Smooth muscle cell of the brain vasculature (primary cell): ENCODE results near the gene GPR65.

Experiments used
- DNase-seq: peaks from one replicate; pipeline ENCODE4 v3.0.0-alpha.2; 2012; ENCODE audit warnings: low read depth, low spot score

GPR65 gene, protein sequence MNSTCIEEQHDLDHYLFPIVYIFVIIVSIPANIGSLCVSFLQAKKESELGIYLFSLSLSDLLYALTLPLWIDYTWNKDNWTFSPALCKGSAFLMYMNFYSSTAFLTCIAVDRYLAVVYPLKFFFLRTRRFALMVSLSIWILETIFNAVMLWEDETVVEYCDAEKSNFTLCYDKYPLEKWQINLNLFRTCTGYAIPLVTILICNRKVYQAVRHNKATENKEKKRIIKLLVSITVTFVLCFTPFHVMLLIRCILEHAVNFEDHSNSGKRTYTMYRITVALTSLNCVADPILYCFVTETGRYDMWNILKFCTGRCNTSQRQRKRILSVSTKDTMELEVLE

DNA sequence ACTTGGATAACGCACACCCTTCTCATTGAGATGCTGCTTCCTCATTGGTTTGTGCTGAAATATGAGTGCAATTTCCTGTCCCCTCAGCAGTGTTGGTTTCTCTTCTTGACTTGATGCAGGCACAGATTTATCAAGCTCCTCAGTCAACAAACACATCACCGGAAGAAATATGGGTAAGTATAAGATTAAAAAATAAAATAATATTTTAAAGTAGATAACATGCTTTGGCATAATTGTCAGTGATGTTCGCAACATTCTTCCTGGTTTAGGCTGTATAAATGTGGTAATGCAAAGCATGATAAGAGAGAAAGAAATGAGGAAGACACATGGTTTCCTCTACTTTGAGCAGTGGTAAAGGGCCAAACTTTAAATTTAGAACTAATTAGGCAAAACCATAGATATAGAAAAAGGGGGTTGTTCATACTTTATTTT, at the start of gene GPR65:
TSS of gene GPR65 (plus strand) at position 86 of the 432 bp plus-strand sequence. CDS start 5,713 bp downstream, outside the sequence.
- DNase-seq, result no peak

DNA sequence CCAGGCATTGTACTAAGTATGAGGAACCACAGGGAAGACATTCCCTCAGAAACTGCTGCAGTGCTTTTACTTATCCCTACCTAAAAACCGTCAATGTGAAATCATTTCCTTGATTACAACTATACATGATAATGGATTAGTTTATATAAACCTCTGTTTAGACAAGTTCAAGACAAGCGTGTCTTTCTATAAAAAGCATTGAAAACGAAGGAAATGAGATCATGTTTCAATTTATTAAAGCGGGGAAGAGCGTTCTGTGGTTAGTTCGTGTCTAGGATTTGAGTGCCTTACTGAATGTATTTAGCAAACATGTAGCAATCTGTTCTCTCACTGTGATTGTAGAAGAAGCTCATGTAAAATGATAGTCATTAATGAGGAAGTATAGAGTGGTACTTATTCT, 49.4 kb upstream of the GPR65 start:
- DNase-seq, result no peak

DNA sequence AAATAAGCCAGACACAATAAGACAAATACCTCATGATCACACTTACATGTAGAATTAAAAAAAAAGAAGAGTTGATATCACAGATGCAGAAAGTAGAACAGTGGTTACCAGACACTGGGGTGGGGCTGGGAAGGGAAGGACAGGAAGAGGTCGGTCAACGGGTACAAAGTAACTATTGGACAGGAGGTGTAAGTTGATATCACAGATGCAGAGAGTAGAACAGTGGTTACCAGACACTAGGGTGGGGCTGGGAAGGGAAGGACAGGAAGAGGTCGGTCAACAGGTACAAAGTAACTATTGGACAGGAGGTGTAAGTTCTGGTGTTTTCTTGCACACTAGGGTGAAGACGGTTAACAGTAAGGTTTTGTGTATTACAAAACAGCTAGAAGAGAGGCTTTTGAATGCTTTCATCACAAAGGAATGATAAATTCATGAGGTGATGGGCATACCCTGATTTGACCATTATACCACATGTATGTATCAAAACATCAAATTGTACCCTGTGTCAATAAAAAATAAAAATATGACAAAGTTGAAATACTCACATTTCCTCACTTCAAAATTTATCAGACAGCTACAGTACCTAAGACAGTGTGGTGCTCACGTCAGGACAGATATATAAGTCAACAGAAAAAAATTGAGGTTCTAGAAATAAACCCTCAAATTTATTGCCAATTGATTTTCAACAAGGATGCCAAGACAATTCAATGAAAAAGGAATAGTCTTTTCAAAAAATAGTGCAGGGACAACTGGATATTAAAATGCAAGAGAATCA, 44.7 kb upstream of the GPR65 start:
- DNase-seq, result no peak

DNA sequence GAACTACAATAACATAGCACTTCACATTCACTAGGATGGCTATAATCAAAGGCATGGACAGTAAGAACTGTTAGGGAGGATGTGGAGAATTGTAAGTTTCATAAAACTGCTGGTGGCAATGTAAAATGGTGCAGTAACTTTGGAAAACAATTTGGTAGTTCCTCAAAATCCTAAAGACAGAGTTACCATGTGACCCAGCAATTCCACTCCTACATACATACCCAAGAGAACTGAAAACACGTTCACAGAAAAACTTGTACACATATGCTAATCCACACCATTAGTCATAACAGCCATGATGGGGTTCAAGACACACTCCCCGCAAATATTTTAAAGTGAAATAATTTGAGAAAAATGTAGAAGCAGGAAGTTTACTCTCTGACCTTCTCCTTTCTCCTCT, 43.7 kb upstream of the GPR65 start:
- no peak for DNase-seq

DNA sequence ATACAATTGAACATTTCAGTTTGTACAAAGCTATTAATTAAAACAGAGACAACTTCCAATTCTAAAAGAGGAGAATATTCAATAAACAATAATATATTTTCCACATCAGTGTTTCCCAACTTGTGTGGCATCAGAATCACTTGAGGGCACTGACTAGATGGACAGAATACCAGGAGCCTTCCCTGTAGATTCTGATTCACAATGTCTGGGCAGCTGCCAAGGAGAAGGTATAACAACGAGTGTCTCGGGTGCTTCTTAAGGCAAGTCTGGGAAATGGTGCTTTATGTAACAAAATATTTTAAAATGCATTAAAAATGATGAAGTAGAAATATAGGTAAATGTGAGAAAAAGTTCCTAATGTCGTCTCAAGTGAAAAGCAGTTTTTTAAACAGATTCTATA, 38.1 kb upstream of the GPR65 start:
- no peak for DNase-seq

DNA sequence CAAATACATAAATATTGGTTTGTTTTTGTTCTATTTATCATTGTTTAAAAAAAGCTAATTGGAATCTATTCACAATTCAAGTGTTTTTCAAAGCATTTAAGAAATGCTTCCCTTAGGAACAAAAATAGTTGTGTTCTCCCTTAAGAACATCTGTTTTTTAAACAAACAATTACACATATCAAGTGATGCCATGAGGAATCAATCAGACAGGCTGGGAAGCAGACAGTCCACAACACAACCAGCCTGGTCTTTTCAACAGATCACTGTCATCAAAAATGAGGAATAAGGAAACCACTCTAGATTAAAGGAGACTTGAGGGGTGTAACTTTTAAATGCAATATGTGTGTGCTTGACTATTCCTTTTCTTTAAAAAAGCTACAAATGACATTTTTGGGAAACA, 37.4 kb upstream of the GPR65 start:
- no peak for DNase-seq

DNA sequence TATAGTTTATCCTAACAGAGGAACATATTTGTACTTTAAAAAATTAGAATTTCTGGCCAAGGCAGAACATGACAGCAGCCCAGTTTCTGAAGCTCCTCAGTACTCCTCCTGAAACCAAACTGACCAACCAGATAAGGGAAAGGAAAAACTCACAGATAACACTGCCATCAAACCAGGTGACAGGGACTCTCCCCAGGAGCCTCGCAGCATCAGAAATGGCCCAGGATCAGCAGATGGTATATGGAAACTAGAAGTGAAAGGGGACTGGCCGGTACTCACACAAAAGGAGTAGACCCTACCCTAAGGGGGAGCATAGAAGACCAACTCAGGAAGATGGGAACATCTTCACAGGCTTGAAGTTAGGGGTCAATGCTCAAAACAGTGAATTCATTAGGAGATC, 33.9 kb upstream of the GPR65 start:
- no peak for DNase-seq

DNA sequence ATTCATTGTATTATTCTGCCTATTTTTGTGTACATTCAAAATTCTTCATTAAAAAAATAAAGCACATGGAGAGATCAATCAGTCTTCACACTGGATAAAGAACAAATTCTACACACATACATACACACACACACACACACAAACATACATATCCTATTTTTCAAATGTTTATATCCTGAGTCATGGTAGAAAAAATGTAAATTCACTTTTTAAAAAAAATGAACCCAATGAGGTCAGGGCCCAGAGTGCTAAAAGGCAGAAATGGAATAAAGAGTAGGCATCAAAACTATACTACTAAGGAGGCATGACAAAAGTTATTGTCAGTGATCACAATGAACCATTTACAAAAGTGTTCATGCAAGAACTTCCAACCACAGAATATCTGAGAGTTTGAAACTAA, 29.3 kb upstream of the GPR65 start:
- DNase-seq, result no peak

DNA sequence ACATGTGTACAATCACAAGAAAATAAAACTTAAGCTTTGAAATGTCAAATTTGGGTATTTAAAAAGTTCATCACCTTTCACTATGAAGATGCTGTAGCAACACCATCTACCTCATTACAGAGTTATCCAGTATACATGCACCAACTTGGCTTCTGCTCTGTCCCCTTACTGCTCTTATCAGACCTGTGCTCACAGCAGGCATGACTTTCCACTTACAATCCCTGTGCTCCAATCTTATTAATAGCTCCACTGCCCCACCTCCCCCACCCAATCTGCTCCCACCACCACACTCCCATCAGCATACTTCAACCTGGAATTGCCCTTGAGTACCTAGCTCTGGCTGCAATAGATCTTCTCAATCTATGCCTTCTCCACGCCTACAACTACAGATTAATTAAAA, 25.2 kb upstream of the GPR65 start:
- no peak for DNase-seq

DNA sequence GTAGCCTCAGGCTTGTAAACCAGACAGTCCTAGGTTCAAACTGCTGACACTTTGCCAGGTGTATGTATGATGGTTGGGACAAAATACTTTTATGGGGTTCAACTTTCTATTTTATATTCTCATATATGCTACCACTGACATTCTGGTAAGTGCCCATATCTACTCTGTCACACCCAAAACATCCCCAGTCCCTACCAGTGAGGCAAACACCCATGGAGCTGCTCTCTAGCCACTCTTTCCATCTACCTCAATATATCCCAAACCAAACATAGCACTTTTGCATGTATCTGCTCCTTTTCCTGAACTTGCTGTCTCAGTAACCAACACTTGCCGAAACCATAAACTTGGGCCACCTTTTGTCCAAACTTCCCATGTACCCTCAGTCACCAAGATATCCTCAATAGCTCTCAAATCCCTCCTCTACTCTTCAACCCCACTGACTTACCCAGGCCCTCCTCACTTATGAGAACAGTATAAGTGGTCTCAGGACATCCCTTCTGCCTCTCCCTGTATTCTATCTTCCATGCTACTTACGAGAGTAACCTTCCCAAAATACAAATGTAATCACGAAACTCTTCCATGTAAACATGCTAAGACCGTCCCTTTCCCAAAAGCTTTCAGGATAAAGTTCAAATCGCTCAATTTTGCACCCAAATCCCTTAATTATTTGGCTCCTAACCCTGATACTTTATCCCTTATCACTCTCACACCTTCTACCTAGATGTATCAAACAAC, 15.5 kb upstream of the GPR65 start:
- no peak for DNase-seq

DNA sequence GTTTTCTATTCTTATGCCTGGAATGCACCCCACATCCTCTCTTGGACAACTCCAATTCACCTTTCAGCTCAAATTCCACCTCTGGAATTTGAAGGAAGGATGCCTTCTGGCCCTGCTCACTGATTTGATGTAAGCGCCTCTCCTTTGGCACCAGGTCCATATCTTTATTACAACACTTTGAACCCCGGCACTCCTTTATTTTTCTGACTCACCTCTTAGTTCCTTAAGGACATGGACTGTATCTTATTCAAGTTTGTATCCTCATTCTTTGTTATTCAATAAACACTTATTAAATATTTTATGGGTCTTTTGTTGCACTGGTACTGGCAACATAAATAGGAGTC, 15.0 kb upstream of the GPR65 start:
- DNase-seq, result no peak

DNA sequence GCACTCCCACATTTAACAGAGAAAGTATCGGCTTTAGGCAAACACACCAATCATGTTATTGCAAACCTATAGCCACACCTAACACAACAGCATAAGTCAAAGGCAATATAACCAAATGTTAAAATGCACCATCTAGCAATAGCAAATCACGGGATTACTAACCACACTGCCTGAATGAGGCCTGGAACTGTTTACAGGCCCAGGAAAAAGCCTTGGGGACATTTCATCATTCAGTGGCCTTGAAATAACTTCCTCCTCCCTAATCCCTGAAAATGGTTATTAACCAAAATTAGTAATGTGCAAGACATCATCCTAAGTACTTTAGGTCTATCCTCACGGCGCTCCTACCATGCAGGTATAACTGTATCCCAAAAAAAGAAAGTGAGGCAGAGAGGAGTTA, 14.3 kb upstream of the GPR65 start:
- DNase-seq, result no peak

DNA sequence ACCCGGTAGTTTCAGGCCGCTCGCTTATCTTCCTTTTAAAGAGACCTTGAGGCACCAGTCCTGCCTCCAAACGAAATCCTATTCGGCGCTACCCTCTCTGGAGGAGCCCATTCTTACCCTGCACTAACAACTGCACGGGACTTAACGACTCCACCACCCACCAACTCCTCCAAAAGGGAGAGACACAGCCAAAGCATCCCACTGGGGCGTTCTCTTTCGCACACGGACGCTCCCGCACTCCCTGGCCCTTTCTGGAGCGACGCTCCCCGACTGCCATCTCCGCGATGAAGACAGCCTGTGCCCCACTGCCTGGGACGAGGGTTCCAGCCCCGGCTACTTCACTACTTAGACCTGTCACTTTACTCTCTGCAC, 12.6 kb upstream of the GPR65 start:
- no peak for DNase-seq

DNA sequence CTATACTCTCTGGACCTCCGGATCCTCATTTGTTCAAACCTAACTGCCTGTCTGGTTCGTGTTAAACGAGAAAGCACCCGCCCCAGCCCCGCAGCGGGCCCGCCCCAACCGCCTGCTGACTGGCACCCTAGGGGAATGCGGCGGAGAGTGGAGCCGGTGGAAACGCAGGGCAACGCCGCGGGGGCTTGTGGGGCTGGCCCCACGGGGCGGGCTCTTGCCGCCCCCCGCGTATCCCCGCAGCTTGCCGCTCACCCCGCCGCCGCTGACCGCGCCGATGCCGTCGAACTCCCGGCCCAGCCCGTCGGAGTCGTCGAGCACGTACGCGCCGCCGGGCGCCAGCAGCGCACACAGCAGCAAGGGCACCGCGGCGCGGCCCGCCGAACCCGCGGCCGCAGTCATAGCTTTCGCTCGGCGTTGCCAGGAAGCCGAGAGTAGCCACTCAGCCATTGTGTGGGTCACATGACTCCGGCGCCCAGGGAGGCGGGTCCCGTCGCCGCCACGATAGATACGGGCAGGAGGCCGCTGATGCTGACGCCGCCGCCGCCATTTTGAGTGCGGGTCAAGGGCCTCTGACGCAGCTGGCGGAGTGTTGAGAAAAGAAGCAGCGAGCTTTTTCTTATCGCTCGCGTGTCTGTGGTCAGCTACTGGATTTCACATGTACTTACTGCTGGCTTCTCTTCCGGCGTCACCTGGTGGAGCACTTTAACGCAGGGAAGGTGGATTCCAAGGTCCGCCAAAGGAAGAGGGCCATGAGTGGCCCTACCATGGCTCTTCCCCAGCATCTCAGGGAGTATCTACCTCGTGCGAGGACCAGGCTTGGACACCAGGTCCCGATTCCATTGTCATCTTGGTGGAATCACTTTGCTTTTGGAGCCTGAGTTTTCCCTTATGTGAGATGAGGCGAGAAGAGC, 12.0 kb upstream of the GPR65 start, which contains the start of gene GALC:
TSS of gene GALC (minus strand) at position 465 of the 911 bp plus-strand sequence. CDS start at position 447, 18 bp downstream.
- peak; percentile 62 for DNase-seq

DNA sequence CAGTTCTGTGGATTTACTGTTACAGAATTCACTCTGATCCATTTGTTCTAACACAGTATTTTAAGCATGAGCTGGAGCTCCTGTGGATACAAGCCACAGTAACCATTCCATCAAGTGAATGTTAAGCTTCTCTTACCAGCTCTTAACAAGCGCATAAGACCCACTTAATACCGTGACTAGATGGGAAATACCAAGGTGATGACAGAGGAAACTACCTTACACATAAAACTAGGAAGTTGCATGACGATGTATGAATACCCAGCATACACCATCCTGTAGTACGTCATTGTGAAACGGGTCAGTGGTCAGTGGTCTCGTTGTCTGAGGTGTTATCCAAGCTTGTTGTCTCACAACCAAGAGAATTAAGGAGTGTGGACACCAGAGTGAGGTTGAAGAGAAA, 10.0 kb upstream of the GPR65 start:
- no peak for DNase-seq

DNA sequence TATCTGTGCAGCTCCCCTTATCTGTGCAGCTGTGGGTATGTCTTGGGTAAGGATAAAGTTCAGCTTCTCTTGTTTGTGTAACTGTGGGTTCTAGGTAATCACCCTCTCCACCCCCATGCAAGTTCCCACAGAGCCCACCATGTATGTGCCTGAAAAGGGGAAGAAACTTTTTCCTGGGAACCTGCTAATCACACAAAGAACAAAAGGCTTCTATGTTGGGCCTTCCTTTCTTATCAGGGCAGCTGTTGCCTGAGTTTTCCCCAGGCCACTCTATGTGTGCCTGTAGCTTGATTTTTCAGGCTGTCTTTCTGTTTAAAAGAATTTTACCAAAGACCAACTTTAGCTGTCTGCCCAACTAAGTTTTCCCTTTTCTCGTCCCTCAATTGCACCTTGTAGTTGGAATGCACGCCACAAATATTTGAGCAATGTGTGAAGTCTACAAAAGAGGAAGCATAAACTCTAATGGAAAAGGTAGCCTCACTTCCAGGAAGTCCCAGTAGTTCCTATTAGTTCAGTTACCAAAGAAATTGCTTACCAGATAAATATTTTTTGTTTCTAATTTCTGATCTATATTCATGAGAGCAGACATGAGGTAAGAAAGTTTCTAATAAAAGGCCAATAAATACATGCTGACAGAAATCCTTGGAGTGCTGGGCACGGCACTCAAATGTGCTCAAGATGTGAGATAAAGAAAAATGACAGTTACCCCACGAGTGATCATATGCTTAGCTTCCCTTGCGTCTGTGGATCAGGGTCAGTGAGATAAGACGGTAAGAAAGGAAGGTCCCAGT, 9.2 kb upstream of the GPR65 start:
- DNase-seq, result no peak

DNA sequence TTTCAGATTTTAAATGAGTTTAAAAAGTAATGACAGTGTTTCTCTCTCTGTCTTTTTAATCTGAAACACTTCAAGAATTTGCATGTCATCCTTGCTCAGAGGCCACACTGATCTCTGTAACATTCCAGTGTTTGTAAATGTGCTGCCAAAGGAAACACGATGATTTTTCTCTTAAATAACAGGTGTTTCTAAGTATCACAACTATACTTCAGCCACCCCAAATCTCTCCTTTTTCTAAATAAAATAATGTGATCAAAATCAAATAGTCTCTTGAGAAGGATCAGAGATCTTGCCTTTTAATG, 8.7 kb upstream of the GPR65 start:
- DNase-seq, result no peak

DNA sequence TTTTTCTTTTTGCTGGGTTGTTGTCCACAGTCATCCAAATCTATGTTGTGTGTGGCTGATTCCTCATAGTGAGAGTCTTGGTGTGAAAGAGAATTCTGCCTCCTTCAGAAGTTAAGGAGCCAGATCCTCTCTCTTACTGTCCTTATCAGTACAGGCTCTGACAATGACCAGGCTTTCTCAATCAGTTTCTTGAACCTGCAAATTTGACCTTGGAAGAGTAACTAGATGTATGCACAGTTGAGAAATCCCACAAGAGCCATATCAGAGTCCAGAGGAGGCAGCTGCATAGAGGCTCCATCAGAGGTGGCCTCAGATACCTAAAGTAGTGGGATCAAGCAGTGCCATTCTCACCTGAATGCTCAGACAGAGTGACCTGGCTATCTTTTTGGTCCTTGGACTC, 6.5 kb upstream of the GPR65 start:
- DNase-seq, result no peak

DNA sequence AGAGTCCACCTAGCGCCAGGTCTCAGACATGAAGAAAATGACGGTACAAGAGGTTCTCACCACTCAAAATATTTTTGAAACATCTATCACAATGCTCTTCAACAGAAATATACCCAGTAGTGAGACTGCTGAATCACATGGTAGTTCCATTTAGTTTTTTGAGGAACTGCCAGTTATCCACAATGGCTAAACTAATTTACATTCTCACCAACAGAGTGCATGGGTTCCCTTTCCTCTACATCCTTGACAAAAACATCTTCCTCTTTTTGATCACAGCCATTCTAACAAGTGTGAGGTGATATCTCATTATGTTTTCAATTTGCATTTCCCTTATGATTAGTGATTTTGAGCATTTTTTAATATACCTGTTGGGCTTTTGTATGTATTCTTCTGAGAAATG, 5.7 kb upstream of the GPR65 start:
- no peak for DNase-seq

DNA sequence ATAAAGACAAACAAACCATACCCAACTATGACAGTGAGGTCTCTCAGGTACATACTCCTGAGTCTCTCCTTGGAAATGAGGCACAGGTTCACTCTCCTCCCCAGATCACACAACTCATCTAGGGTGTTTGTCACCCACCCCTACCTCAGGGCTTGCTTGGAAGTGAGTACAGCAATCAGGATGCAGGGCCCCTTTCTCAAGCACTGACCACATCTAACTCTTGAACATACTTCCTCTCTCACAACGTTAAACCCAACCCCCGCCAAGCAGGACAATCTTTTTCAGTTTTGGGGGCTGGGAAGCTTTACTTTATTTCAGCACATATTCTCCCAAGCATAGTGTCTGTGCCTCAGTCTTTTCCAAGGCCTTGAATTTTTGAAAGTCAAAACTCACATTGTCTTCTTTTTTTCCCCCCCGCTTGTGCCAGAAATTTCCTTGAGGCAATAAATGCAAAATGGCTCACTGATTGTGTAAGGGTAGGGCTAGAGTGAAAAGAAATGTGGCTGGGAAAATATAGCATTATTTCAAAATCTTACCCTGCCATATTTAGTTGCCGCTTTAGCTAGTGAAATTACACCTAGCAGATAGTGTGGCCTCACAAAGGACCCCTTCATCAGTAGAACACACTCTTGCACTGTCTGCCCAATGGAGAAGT, 2.4 kb upstream of the GPR65 start:
- no peak for DNase-seq
